Activated naive CD4-positive, alpha-beta T cell treated with anti-CD3 and anti-CD28 coated beads, Interleukin-2, amount 10 ng/mL, durations not matched to agents 7 days and 5 days (primary cell): ENCODE results near the gene TPD52L2.
"Not testable (repeated sequence)": the region's sequence is repeated elsewhere in the genome, so short reads cannot be mapped to it uniquely, and the experiment has no call there.

Experiments
- CTCF ChIA-PET: fragments of 350-600 bp; sonication (Branson Sonifier 250); formaldehyde crosslinking; loops from one replicate; lab custom pipeline; 2021; ENCODE audit warnings: antibody characterized with exemption; lab: Charles Lee
- DNase-seq: peaks from one replicate; pipeline ENCODE4 v3.0.0-alpha.2; 2020
- H3K27ac Mint-ChIP-seq: one replicate; pipeline ENCODE4 v1.8.0; 2021; ENCODE audit warnings: mild to moderate bottlenecking, moderate library complexity, mixed read lengths
- H3K27me3 Mint-ChIP-seq: one replicate; pipeline ENCODE4 v1.8.0; 2021; ENCODE audit warnings: mild to moderate bottlenecking, mixed read lengths
- H3K36me3 Mint-ChIP-seq: one replicate; pipeline ENCODE4 v1.8.0; 2021; ENCODE audit warnings: mixed read lengths
- H3K4me1 Mint-ChIP-seq: one replicate; pipeline ENCODE4 v1.8.0; 2021; ENCODE audit warnings: mixed read lengths
- H3K4me3 Mint-ChIP-seq: one replicate; pipeline ENCODE4 v1.8.0; 2021; ENCODE audit warnings: mild to moderate bottlenecking, moderate library complexity, mixed read lengths
- H3K9me3 Mint-ChIP-seq: one replicate; pipeline ENCODE4 v1.8.0; 2021; ENCODE audit warnings: mixed read lengths

Gene TPD52L2

GRCh38 chr20:63898882-63899558 lies 34.0 kb downstream of the TPD52L2 start:
- no peaks in the 10 kb centered on the region for H3K9me3 Mint-ChIP-seq
- peaks cover 45% of the 10 kb centered on the region for H3K36me3 Mint-ChIP-seq
- CTCF ChIA-PET: interaction anchor here (0.5 kb wide), 1 partner anchor 23 kb away, joined by 4 read pairs; no protein-coding TSS in a partner anchor
- H3K4me1 Mint-ChIP-seq: peaks cover 75% of the 10 kb centered on the region
- no peaks in the 10 kb centered on the region for H3K27me3 Mint-ChIP-seq
- peak overlapping the region; percentile 67 for H3K27ac Mint-ChIP-seq
- peak; percentile 47 for DNase-seq
- H3K4me3 Mint-ChIP-seq: no peak overlapping the region

GRCh38 chr20:63900413-63900812 lies 35.3 kb downstream of the TPD52L2 start:
- Mint-ChIP-seq H3K27me3 (no peaks in the 10 kb centered on the region), H3K9me3 (no peaks in the 10 kb centered on the region), H3K27ac (no peak overlapping the region), H3K4me3 (no peak overlapping the region), H3K4me1 (peaks cover 78% of the 10 kb centered on the region), H3K36me3 (peaks cover 49% of the 10 kb centered on the region)
- no peak for DNase-seq
- CTCF ChIA-PET: no interaction called here

GRCh38 chr20:63903796-63904561 lies 38.9 kb downstream of the TPD52L2 start:
- H3K36me3 Mint-ChIP-seq: peaks cover 28% of the 10 kb centered on the region
- CTCF ChIA-PET: no interaction called here
- H3K9me3 Mint-ChIP-seq: no peaks in the 10 kb centered on the region
- peak overlapping the region; percentile 99 for H3K27ac Mint-ChIP-seq
- H3K4me1 Mint-ChIP-seq: peaks cover 64% of the 10 kb centered on the region
- H3K4me3 Mint-ChIP-seq: no peak overlapping the region
- no peaks in the 10 kb centered on the region for H3K27me3 Mint-ChIP-seq
- DNase-seq: no peak

- H3K27ac Mint-ChIP-seq: peak overlapping the region; percentile 43
- CTCF ChIA-PET: interaction anchor here (1.0 to 1.7 kb wide), 3 partner anchors 12 to 149 kb away, joined by 3 to 5 read pairs (median 4); no protein-coding TSS in a partner anchor
- no peak for DNase-seq
- no peak overlapping the region for H3K4me3 Mint-ChIP-seq
- H3K36me3 Mint-ChIP-seq: peaks cover 24% of the 10 kb centered on the region
- H3K4me1 Mint-ChIP-seq: peaks cover 56% of the 10 kb centered on the region
- no peaks in the 10 kb centered on the region for H3K9me3 Mint-ChIP-seq
- no peaks in the 10 kb centered on the region for H3K27me3 Mint-ChIP-seq
These were observed 43.1 kb downstream of the TPD52L2 start for GRCh38 chr20:63908008-63908682.

GRCh38 chr20:63911176-63911575 lies 46.1 kb downstream of the TPD52L2 start:
- H3K9me3 Mint-ChIP-seq: peaks cover 2% of the 10 kb centered on the region
- peaks cover 46% of the 10 kb centered on the region for H3K4me1 Mint-ChIP-seq
- CTCF ChIA-PET: no interaction called here
- H3K27me3 Mint-ChIP-seq: no peaks in the 10 kb centered on the region
- peaks cover 32% of the 10 kb centered on the region for H3K36me3 Mint-ChIP-seq
- DNase-seq: no peak
- no peak overlapping the region for H3K4me3 Mint-ChIP-seq
- no peak overlapping the region for H3K27ac Mint-ChIP-seq

- H3K27ac Mint-ChIP-seq: peak overlapping the region; percentile 37
- CTCF ChIA-PET: no interaction called here
These were observed 48.7 kb downstream of the TPD52L2 start for GRCh38 chr20:63913768-63914167.

GRCh38 chr20:63915471-63915870 lies 50.4 kb downstream of the TPD52L2 start:
- H3K36me3 Mint-ChIP-seq: peaks cover 38% of the 10 kb centered on the region
- CTCF ChIA-PET: no interaction called here
- H3K27ac Mint-ChIP-seq: no peak overlapping the region
- no peak for DNase-seq
- H3K4me1 Mint-ChIP-seq: peaks cover 22% of the 10 kb centered on the region
- H3K27me3 Mint-ChIP-seq: no peaks in the 10 kb centered on the region
- H3K4me3 Mint-ChIP-seq: no peak overlapping the region
- peaks cover 4% of the 10 kb centered on the region for H3K9me3 Mint-ChIP-seq

More at GRCh38 chr20:63913768-63914167, 48.7 kb downstream of the TPD52L2 start:
- H3K4me1 Mint-ChIP-seq: peaks cover 32% of the 10 kb centered on the region
- peaks cover 41% of the 10 kb centered on the region for H3K36me3 Mint-ChIP-seq
- no peaks in the 10 kb centered on the region for H3K27me3 Mint-ChIP-seq
- DNase-seq: no peak
- H3K9me3 Mint-ChIP-seq: peaks cover 4% of the 10 kb centered on the region
- no peak overlapping the region for H3K4me3 Mint-ChIP-seq

- H3K27me3 Mint-ChIP-seq, H3K4me3 Mint-ChIP-seq, H3K27ac Mint-ChIP-seq, H3K9me3 Mint-ChIP-seq, DNase-seq, CTCF ChIA-PET: not testable (repeated sequence)
- H3K36me3 Mint-ChIP-seq: peaks cover 34% of the 10 kb centered on the region
- H3K4me1 Mint-ChIP-seq: peaks cover 13% of the 10 kb centered on the region
These were observed 51.4 kb downstream of the TPD52L2 start for GRCh38 chr20:63916371-63916939.

- DNase-seq: no peak
- Mint-ChIP-seq H3K4me3 (no peak overlapping the region), H3K36me3 (peaks cover 34% of the 10 kb centered on the region), H3K9me3 (peaks cover 4% of the 10 kb centered on the region), H3K4me1 (peaks cover 12% of the 10 kb centered on the region), H3K27me3 (no peaks in the 10 kb centered on the region), H3K27ac (no peak overlapping the region)
- CTCF ChIA-PET: no interaction called here
These were observed 52.7 kb downstream of the TPD52L2 start for GRCh38 chr20:63917811-63918210.

- H3K4me1 Mint-ChIP-seq: peaks cover 11% of the 10 kb centered on the region
- CTCF ChIA-PET: no interaction called here
- no peaks in the 10 kb centered on the region for H3K27me3 Mint-ChIP-seq
- H3K27ac Mint-ChIP-seq: no peak overlapping the region
- H3K36me3 Mint-ChIP-seq: peaks cover 36% of the 10 kb centered on the region
- no peak for DNase-seq
- peaks cover 4% of the 10 kb centered on the region for H3K9me3 Mint-ChIP-seq
- no peak overlapping the region for H3K4me3 Mint-ChIP-seq
These were observed 54.1 kb downstream of the TPD52L2 start for GRCh38 chr20:63919130-63919529.

- Mint-ChIP-seq H3K27ac (no peak overlapping the region), H3K36me3 (peaks cover 33% of the 10 kb centered on the region), H3K27me3 (no peaks in the 10 kb centered on the region), H3K4me3 (no peak overlapping the region), H3K9me3 (peaks cover 4% of the 10 kb centered on the region), H3K4me1 (peaks cover 10% of the 10 kb centered on the region)
- no peak for DNase-seq
- CTCF ChIA-PET: no interaction called here
These were observed 55.2 kb downstream of the TPD52L2 start for GRCh38 chr20:63920226-63920625.

GRCh38 chr20:63923651-63924050 lies 58.6 kb downstream of the TPD52L2 start:
- Mint-ChIP-seq H3K27ac (no peak overlapping the region), H3K9me3 (no peaks in the 10 kb centered on the region), H3K4me3 (no peak overlapping the region), H3K27me3 (no peaks in the 10 kb centered on the region), H3K36me3 (peaks cover 33% of the 10 kb centered on the region), H3K4me1 (peaks cover 7% of the 10 kb centered on the region)
- CTCF ChIA-PET: no interaction called here
- DNase-seq: no peak

GRCh38 chr20:63924241-63924640 lies 59.2 kb downstream of the TPD52L2 start:
- CTCF ChIA-PET: no interaction called here
- no peaks in the 10 kb centered on the region for H3K27me3 Mint-ChIP-seq

GRCh38 chr20:63926298-63926697 lies 61.2 kb downstream of the TPD52L2 start:
- no peaks in the 10 kb centered on the region for H3K9me3 Mint-ChIP-seq
- no peak overlapping the region for H3K4me3 Mint-ChIP-seq
- H3K27me3 Mint-ChIP-seq: no peaks in the 10 kb centered on the region
- H3K36me3 Mint-ChIP-seq: peaks cover 49% of the 10 kb centered on the region
- peaks cover 7% of the 10 kb centered on the region for H3K4me1 Mint-ChIP-seq
- CTCF ChIA-PET: no interaction called here
- no peak for DNase-seq
- no peak overlapping the region for H3K27ac Mint-ChIP-seq

More at GRCh38 chr20:63924241-63924640, 59.2 kb downstream of the TPD52L2 start:
- Mint-ChIP-seq H3K4me3 (no peak overlapping the region), H3K4me1 (peaks cover 7% of the 10 kb centered on the region), H3K36me3 (peaks cover 36% of the 10 kb centered on the region), H3K27ac (peak overlapping the region; percentile 24), H3K9me3 (no peaks in the 10 kb centered on the region)
- DNase-seq: no peak
